ENCODE results near the gene MBOAT2. TPM values are rescaled to one million over a fixed set of nuclear protein-coding genes. Genes with fewer than 3 reads are reported as not detected.

Gene MBOAT2
- total RNA-seq, 1 experiment from 2014 or later, result 34.8 TPM

DNA sequence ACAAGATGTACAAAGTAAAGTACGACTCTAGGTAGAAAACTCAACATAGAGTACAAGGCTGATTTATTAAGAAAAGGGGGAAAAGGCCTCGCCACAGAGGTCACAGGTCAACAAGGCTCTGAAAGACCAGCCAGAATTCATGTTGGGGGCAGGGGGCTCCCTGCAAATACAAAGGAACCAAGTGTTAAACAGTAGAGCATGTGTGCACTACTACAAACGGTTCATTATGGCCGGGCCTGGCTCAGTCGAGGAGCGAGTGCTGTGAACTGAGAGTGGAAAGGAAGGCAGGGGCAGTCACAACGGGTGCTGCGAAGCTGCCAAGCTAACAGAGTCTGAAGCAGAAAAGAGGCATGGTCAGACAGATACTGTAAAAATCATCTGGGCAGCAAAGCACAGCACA is 77.1 kb downstream of the MBOAT2 start:
- CTCF ChIA-PET, result no interaction called here
- intact Hi-C loops (cut with micrococcal nuclease; ENCODE audit: unreplicated experiment) (no loop called here), in situ Hi-C loops (cut with HindIII; ENCODE audit: low pct_unique_long_range_greater_than_20kb, low sequenced_read_pairs) (no loop called here)
- TF ChIP-seq, protein P1, sequence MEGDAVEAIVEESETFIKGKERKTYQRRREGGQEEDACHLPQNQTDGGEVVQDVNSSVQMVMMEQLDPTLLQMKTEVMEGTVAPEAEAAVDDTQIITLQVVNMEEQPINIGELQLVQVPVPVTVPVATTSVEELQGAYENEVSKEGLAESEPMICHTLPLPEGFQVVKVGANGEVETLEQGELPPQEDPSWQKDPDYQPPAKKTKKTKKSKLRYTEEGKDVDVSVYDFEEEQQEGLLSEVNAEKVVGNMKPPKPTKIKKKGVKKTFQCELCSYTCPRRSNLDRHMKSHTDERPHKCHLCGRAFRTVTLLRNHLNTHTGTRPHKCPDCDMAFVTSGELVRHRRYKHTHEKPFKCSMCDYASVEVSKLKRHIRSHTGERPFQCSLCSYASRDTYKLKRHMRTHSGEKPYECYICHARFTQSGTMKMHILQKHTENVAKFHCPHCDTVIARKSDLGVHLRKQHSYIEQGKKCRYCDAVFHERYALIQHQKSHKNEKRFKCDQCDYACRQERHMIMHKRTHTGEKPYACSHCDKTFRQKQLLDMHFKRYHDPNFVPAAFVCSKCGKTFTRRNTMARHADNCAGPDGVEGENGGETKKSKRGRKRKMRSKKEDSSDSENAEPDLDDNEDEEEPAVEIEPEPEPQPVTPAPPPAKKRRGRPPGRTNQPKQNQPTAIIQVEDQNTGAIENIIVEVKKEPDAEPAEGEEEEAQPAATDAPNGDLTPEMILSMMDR (IDR thresholded peaks at IDR 0.05), result no peak
- no peak for TF ChIP-seq TCF7L2 (IDR thresholded peaks at IDR 0.05; ENCODE audit: low read depth, low read length)
- TF ChIP-seq POLR2AphosphoS5 (IDR thresholded peaks at IDR 0.05; ENCODE audit: low read depth, low read length), result no peak
- TF ChIP-seq SIN3A (IDR thresholded peaks at IDR 0.05; ENCODE audit: borderline replicate concordance, insufficient read depth, low read depth, low read length), result no peak
- TF ChIP-seq, protein P2, sequence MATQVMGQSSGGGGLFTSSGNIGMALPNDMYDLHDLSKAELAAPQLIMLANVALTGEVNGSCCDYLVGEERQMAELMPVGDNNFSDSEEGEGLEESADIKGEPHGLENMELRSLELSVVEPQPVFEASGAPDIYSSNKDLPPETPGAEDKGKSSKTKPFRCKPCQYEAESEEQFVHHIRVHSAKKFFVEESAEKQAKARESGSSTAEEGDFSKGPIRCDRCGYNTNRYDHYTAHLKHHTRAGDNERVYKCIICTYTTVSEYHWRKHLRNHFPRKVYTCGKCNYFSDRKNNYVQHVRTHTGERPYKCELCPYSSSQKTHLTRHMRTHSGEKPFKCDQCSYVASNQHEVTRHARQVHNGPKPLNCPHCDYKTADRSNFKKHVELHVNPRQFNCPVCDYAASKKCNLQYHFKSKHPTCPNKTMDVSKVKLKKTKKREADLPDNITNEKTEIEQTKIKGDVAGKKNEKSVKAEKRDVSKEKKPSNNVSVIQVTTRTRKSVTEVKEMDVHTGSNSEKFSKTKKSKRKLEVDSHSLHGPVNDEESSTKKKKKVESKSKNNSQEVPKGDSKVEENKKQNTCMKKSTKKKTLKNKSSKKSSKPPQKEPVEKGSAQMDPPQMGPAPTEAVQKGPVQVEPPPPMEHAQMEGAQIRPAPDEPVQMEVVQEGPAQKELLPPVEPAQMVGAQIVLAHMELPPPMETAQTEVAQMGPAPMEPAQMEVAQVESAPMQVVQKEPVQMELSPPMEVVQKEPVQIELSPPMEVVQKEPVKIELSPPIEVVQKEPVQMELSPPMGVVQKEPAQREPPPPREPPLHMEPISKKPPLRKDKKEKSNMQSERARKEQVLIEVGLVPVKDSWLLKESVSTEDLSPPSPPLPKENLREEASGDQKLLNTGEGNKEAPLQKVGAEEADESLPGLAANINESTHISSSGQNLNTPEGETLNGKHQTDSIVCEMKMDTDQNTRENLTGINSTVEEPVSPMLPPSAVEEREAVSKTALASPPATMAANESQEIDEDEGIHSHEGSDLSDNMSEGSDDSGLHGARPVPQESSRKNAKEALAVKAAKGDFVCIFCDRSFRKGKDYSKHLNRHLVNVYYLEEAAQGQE (IDR thresholded peaks at IDR 0.05; ENCODE audit: insufficient read depth in 1 of 2, low read depth in 2 of 2, low read length in 1 of 2), result no peak
- no peak for DNase-seq (ENCODE audit: low read depth, low spot score)
- Histone ChIP-seq H3K4me1 (ENCODE audit: control insufficient read depth, insufficient read depth, low read length) (no peaks in the 10 kb centered on the region), H3K27ac (ENCODE audit: low read length) (no peak overlapping the region), H3K27me3 (ENCODE audit: control insufficient read depth, insufficient read depth, low read length) (no peaks in the 10 kb centered on the region), H3K9me3 (ENCODE audit: control insufficient read depth, insufficient read depth, low read depth, low read length) (no peaks in the 10 kb centered on the region), H3K4me3 (ENCODE audit: low read depth in 2 of 2, low read length in 2 of 2) (no peak overlapping the region), H3K36me3 (ENCODE audit: control insufficient read depth, insufficient read depth, low read length) (no peaks in the 10 kb centered on the region)
- POLR2A ChIA-PET, result no interaction called here
- no peak for ATAC-seq
- no TSS peak for BruUV-seq (replicated peaks)

DNA sequence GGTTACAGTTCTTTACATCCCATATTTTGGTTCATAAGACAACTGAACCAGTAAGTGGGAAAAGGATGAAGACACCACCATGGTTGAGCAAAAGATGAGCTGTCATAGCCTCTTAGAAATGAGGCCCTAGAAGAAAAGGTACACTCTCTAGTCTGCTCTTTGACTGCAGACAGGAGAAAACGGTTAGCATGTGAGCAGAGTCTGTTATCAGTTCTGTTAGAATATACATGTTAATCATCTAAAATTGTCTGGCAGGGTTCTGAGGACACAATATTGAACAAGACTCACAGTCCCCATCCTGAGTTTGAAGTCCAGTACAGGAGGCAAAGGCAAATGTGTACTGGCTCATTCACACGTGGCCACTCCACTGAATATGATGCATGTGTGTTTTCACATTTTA is 78.1 kb downstream of the MBOAT2 start:
- no peak overlapping the region for H3K4me3 ChIP-seq (ENCODE audit: low read depth in 2 of 2, low read length in 2 of 2)

More for the DNA sequence above, 78.1 kb downstream of the MBOAT2 start:
- ChIA-PET CTCF (no interaction called here), POLR2A (no interaction called here)
- ATAC-seq (no peak), DNase-seq (ENCODE audit: low read depth, low spot score) (no peak)
- in situ Hi-C loops (cut with HindIII; ENCODE audit: low pct_unique_long_range_greater_than_20kb, low sequenced_read_pairs) (no loop called here), intact Hi-C loops (cut with micrococcal nuclease; ENCODE audit: unreplicated experiment) (no loop called here)
- TF ChIP-seq, protein P2 (IDR thresholded peaks at IDR 0.05; ENCODE audit: insufficient read depth in 1 of 2, low read depth in 2 of 2, low read length in 1 of 2), result no peak
- TF ChIP-seq SIN3A (IDR thresholded peaks at IDR 0.05; ENCODE audit: borderline replicate concordance, insufficient read depth, low read depth, low read length), result no peak
- TF ChIP-seq TCF7L2 (IDR thresholded peaks at IDR 0.05; ENCODE audit: low read depth, low read length), result no peak
- TF ChIP-seq, protein P1 (IDR thresholded peaks at IDR 0.05), result no peak
- TF ChIP-seq POLR2AphosphoS5 (IDR thresholded peaks at IDR 0.05; ENCODE audit: low read depth, low read length), result no peak
- H3K36me3 ChIP-seq (ENCODE audit: control insufficient read depth, insufficient read depth, low read length), result no peaks in the 10 kb centered on the region
- H3K27me3 ChIP-seq (ENCODE audit: control insufficient read depth, insufficient read depth, low read length), result no peaks in the 10 kb centered on the region
- no peaks in the 10 kb centered on the region for H3K9me3 ChIP-seq (ENCODE audit: control insufficient read depth, insufficient read depth, low read depth, low read length)
- BruUV-seq (replicated peaks), result no TSS peak
- no peak overlapping the region for H3K27ac ChIP-seq (ENCODE audit: low read length)
- no peaks in the 10 kb centered on the region for H3K4me1 ChIP-seq (ENCODE audit: control insufficient read depth, insufficient read depth, low read length)

Measured in Panc1 (cell line).